ENCODE data around the gene MLNR.

DNA sequence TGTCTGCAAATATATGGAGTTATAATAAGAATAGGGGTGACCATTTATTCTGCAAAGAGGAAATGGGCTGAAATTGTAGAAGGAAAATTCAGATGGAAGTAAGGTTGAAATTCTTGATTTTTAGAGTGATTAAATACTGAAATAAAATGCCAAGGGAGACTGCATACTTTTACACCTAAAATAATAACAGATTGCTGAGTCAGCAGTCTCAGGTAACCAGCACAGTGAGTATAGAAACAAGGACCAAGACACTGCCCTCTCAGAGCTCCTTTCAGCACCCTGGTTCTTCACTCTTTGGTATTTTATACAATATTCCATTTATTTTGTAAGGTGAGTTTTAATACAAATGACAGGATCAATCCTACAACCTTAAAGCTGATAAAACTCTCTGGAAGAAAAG is 48.8 kb upstream of the MLNR start:
- TF ChIP-seq, protein P1, sequence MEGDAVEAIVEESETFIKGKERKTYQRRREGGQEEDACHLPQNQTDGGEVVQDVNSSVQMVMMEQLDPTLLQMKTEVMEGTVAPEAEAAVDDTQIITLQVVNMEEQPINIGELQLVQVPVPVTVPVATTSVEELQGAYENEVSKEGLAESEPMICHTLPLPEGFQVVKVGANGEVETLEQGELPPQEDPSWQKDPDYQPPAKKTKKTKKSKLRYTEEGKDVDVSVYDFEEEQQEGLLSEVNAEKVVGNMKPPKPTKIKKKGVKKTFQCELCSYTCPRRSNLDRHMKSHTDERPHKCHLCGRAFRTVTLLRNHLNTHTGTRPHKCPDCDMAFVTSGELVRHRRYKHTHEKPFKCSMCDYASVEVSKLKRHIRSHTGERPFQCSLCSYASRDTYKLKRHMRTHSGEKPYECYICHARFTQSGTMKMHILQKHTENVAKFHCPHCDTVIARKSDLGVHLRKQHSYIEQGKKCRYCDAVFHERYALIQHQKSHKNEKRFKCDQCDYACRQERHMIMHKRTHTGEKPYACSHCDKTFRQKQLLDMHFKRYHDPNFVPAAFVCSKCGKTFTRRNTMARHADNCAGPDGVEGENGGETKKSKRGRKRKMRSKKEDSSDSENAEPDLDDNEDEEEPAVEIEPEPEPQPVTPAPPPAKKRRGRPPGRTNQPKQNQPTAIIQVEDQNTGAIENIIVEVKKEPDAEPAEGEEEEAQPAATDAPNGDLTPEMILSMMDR (conservative IDR thresholded peaks at IDR 0.05; ENCODE audit: low read length): no peak
- TF ChIP-seq EZH2phosphoT487 (IDR thresholded peaks at IDR 0.05; ENCODE audit: borderline replicate concordance, low read depth, low read length): no peak

Measured in OCI-LY7 (cell line).